ENCODE measurements around the gene CNTN1.

Gene CNTN1

GRCh38 chr12:40992674-40993073 lies 300.4 kb downstream of the CNTN1 start:
- no peaks in the 10 kb centered on the region for H3K36me3 ChIP-seq
- no peak for TF ChIP-seq CTCF (IDR thresholded peaks at IDR 0.05)
- no peak overlapping the region for H3K4me3 ChIP-seq (ENCODE audit: low read depth in 1 of 2, low read length in 1 of 2)
- H3K9me3 ChIP-seq, result no peaks in the 10 kb centered on the region
- H3K27ac ChIP-seq, result no peak overlapping the region
- H3K4me1 ChIP-seq (ENCODE audit: control insufficient read depth in 1 of 2, insufficient read depth in 1 of 2, low read depth in 1 of 2, low read length in 1 of 2), result no peaks in the 10 kb centered on the region
- no peaks in the 10 kb centered on the region for H3K27me3 ChIP-seq

GRCh38 chr12:40993158-40993557 lies 300.9 kb downstream of the CNTN1 start:
- Histone ChIP-seq H3K36me3 (no peaks in the 10 kb centered on the region), H3K27me3 (no peaks in the 10 kb centered on the region), H3K27ac (no peak overlapping the region), H3K4me3 (ENCODE audit: low read depth in 1 of 2, low read length in 1 of 2) (no peak overlapping the region), H3K9me3 (no peaks in the 10 kb centered on the region), H3K4me1 (ENCODE audit: control insufficient read depth in 1 of 2, insufficient read depth in 1 of 2, low read depth in 1 of 2, low read length in 1 of 2) (no peaks in the 10 kb centered on the region)
- no peak for TF ChIP-seq CTCF (IDR thresholded peaks at IDR 0.05)

GRCh38 chr12:40996091-40996490 lies 303.9 kb downstream of the CNTN1 start:
- no peak overlapping the region for H3K27ac ChIP-seq
- H3K9me3 ChIP-seq, result no peaks in the 10 kb centered on the region
- no peak overlapping the region for H3K4me3 ChIP-seq (ENCODE audit: low read depth in 1 of 2, low read length in 1 of 2)
- no peaks in the 10 kb centered on the region for H3K27me3 ChIP-seq
- H3K4me1 ChIP-seq (ENCODE audit: control insufficient read depth in 1 of 2, insufficient read depth in 1 of 2, low read depth in 1 of 2, low read length in 1 of 2), result no peaks in the 10 kb centered on the region
- H3K36me3 ChIP-seq, result no peaks in the 10 kb centered on the region
- no peak for TF ChIP-seq CTCF (IDR thresholded peaks at IDR 0.05)

GRCh38 chr12:40999210-40999609 lies 307.0 kb downstream of the CNTN1 start:
- no peaks in the 10 kb centered on the region for H3K36me3 ChIP-seq
- no peaks in the 10 kb centered on the region for H3K9me3 ChIP-seq
- no peak overlapping the region for H3K4me3 ChIP-seq (ENCODE audit: low read depth in 1 of 2, low read length in 1 of 2)
- no peak overlapping the region for H3K27ac ChIP-seq
- no peak for TF ChIP-seq CTCF (IDR thresholded peaks at IDR 0.05)
- H3K4me1 ChIP-seq (ENCODE audit: control insufficient read depth in 1 of 2, insufficient read depth in 1 of 2, low read depth in 1 of 2, low read length in 1 of 2), result no peaks in the 10 kb centered on the region
- no peaks in the 10 kb centered on the region for H3K27me3 ChIP-seq

- no peak for TF ChIP-seq CTCF (IDR thresholded peaks at IDR 0.05)
- Histone ChIP-seq H3K9me3 (no peaks in the 10 kb centered on the region), H3K27ac (no peak overlapping the region), H3K36me3 (no peaks in the 10 kb centered on the region), H3K27me3 (no peaks in the 10 kb centered on the region), H3K4me1 (ENCODE audit: control insufficient read depth in 1 of 2, insufficient read depth in 1 of 2, low read depth in 1 of 2, low read length in 1 of 2) (no peaks in the 10 kb centered on the region), H3K4me3 (ENCODE audit: low read depth in 1 of 2, low read length in 1 of 2) (no peak overlapping the region)
Measured at GRCh38 chr12:41008472-41008871, 316.2 kb downstream of the CNTN1 start.

GRCh38 chr12:41011939-41012338 lies 319.7 kb downstream of the CNTN1 start:
- no peak for TF ChIP-seq CTCF (IDR thresholded peaks at IDR 0.05)
- no peak overlapping the region for H3K27ac ChIP-seq
- H3K36me3 ChIP-seq, result no peaks in the 10 kb centered on the region
- H3K4me3 ChIP-seq (ENCODE audit: low read depth in 1 of 2, low read length in 1 of 2), result no peak overlapping the region
- H3K4me1 ChIP-seq (ENCODE audit: control insufficient read depth in 1 of 2, insufficient read depth in 1 of 2, low read depth in 1 of 2, low read length in 1 of 2), result no peaks in the 10 kb centered on the region
- H3K27me3 ChIP-seq, result no peaks in the 10 kb centered on the region
- H3K9me3 ChIP-seq, result no peaks in the 10 kb centered on the region

All from neutrophil (primary cell).